Measurements from ENCODE around the gene ZBED2.

ZBED2 gene

GRCh38 chr3:111627092-111627491 lies 31.9 kb upstream of the ZBED2 start:
- H3K36me3 ChIP-seq, result no peaks in the 10 kb centered on the region
- TF ChIP-seq CTCF (IDR thresholded peaks at IDR 0.05), result no peak

GRCh38 chr3:111621535-111621934 lies 26.4 kb upstream of the ZBED2 start:
- H3K4me1 ChIP-seq (ENCODE audit: control insufficient read depth in 1 of 2, insufficient read depth in 1 of 2, low read depth in 1 of 2, low read length in 1 of 2), result no peaks in the 10 kb centered on the region

More at GRCh38 chr3:111627092-111627491, 31.9 kb upstream of the ZBED2 start:
- Histone ChIP-seq H3K27me3 (no peaks in the 10 kb centered on the region), H3K27ac (no peak overlapping the region), H3K9me3 (no peaks in the 10 kb centered on the region), H3K4me1 (ENCODE audit: control insufficient read depth in 1 of 2, insufficient read depth in 1 of 2, low read depth in 1 of 2, low read length in 1 of 2) (no peaks in the 10 kb centered on the region), H3K4me3 (ENCODE audit: low read depth in 1 of 2, low read length in 1 of 2) (no peak overlapping the region)

GRCh38 chr3:111619833-111620232 lies 24.7 kb upstream of the ZBED2 start:
- Histone ChIP-seq H3K27me3 (no peaks in the 10 kb centered on the region), H3K4me1 (ENCODE audit: control insufficient read depth in 1 of 2, insufficient read depth in 1 of 2, low read depth in 1 of 2, low read length in 1 of 2) (no peaks in the 10 kb centered on the region), H3K27ac (no peak overlapping the region), H3K9me3 (no peaks in the 10 kb centered on the region), H3K36me3 (no peaks in the 10 kb centered on the region), H3K4me3 (ENCODE audit: low read depth in 1 of 2, low read length in 1 of 2) (no peak overlapping the region)
- TF ChIP-seq CTCF (IDR thresholded peaks at IDR 0.05), result no peak

More at GRCh38 chr3:111621535-111621934, 26.4 kb upstream of the ZBED2 start:
- H3K4me3 ChIP-seq (ENCODE audit: low read depth in 1 of 2, low read length in 1 of 2), result no peak overlapping the region
- H3K9me3 ChIP-seq, result no peaks in the 10 kb centered on the region
- H3K27me3 ChIP-seq, result no peaks in the 10 kb centered on the region
- H3K27ac ChIP-seq, result no peak overlapping the region
- H3K36me3 ChIP-seq, result no peaks in the 10 kb centered on the region
- no peak for TF ChIP-seq CTCF (IDR thresholded peaks at IDR 0.05)

GRCh38 chr3:111618945-111619344 lies 23.8 kb upstream of the ZBED2 start:
- no peak overlapping the region for H3K27ac ChIP-seq
- H3K4me3 ChIP-seq (ENCODE audit: low read depth in 1 of 2, low read length in 1 of 2), result no peak overlapping the region
- no peak for TF ChIP-seq CTCF (IDR thresholded peaks at IDR 0.05)
- H3K4me1 ChIP-seq (ENCODE audit: control insufficient read depth in 1 of 2, insufficient read depth in 1 of 2, low read depth in 1 of 2, low read length in 1 of 2), result no peaks in the 10 kb centered on the region
- H3K9me3 ChIP-seq, result no peaks in the 10 kb centered on the region
- no peaks in the 10 kb centered on the region for H3K36me3 ChIP-seq
- no peaks in the 10 kb centered on the region for H3K27me3 ChIP-seq

- H3K36me3 ChIP-seq, result no peaks in the 10 kb centered on the region
- no peaks in the 10 kb centered on the region for H3K4me1 ChIP-seq (ENCODE audit: control insufficient read depth in 1 of 2, insufficient read depth in 1 of 2, low read depth in 1 of 2, low read length in 1 of 2)
- H3K4me3 ChIP-seq (ENCODE audit: low read depth in 1 of 2, low read length in 1 of 2), result no peak overlapping the region
- no peaks in the 10 kb centered on the region for H3K9me3 ChIP-seq
- no peak overlapping the region for H3K27ac ChIP-seq
- no peak for TF ChIP-seq CTCF (IDR thresholded peaks at IDR 0.05)
- H3K27me3 ChIP-seq, result no peaks in the 10 kb centered on the region
Observed at GRCh38 chr3:111617912-111618601, 22.9 kb upstream of the ZBED2 start.
